MCF 10A (cell line): Measurements from ENCODE around the gene KLHL5. TPM values are rescaled to one million over a fixed set of nuclear protein-coding genes. Genes with fewer than 3 reads are reported as not detected.

ENCODE experiments used
- BruUV-seq: library from RNA; stranded (reverse); fragments of 400-500 nt; replicated peaks from 2 replicates; lab custom pipeline; 2021; lab: Mats Ljungman, UMichigan
- CTCF ChIA-PET: fragments of 300-600 bp; sonication (Branson Sonifier 250); formaldehyde crosslinking; extraction: SDS; loops from one replicate; lab custom pipeline; 2021; ENCODE audit warnings: antibody characterized with exemption, inconsistent platforms; lab: Yijun Ruan, JAX
- POLR2A ChIA-PET: fragments of 300-600, 350-650 bp; sonication (Branson Sonifier 250); formaldehyde crosslinking; extraction: SDS; loops from one replicate; lab custom pipeline; 2020; ENCODE audit warnings: antibody characterized with exemption, inconsistent platforms; lab: Yijun Ruan, JAX
- DNase-seq: peaks from one replicate; pipeline ENCODE4 v3.0.0-alpha.2; 2018; ENCODE audit not compliant: unreplicated experiment
- H3K27ac Mint-ChIP-seq: one replicate; pipeline ENCODE4 v1.8.0; 2022; ENCODE audit warnings: mild to moderate bottlenecking, low read depth, mixed read lengths; ENCODE audit not compliant: unreplicated experiment
- H3K27me3 Mint-ChIP-seq: one replicate; pipeline ENCODE4 v1.8.0; 2022; ENCODE audit warnings: mixed read lengths; ENCODE audit not compliant: insufficient read depth, unreplicated experiment
- H3K36me3 Mint-ChIP-seq: one replicate; pipeline ENCODE4 v1.8.0; 2022; ENCODE audit warnings: mild to moderate bottlenecking, moderate library complexity, mixed read lengths; ENCODE audit not compliant: insufficient read depth, unreplicated experiment
- H3K4me1 Mint-ChIP-seq: one replicate; pipeline ENCODE4 v1.8.0; 2022; ENCODE audit warnings: mixed read lengths; ENCODE audit not compliant: insufficient read depth, unreplicated experiment
- H3K4me3 Mint-ChIP-seq: one replicate; pipeline ENCODE4 v1.8.0; 2022; ENCODE audit warnings: mild to moderate bottlenecking, moderate library complexity, mixed read lengths; ENCODE audit not compliant: unreplicated experiment
- H3K9me3 Mint-ChIP-seq: one replicate; pipeline ENCODE4 v1.8.0; 2022; ENCODE audit warnings: mixed read lengths; ENCODE audit not compliant: unreplicated experiment
- CTCF ChIP-seq: fragments of 200-600 bp; IDR thresholded peaks from one replicate; pipeline ENCODE4 v1.8.0; 2022; ENCODE audit warnings: antibody characterized with exemption, mild to moderate bottlenecking; ENCODE audit not compliant: unreplicated experiment
- intact Hi-C: fragments of 100-400 bp; cut with micrococcal nuclease; formaldehyde crosslinking; loops from 2 replicates; pipeline ENCODE4 v1.14.1; 2022
- total RNA-seq: library from RNA; stranded (reverse); gene quantifications from 2 replicates; pipeline ENCODE4 v1.2.3, GENCODE V29; 2022

The KLHL5 gene
- total RNA-seq, 1 experiment from 2014 or later: 59.2 TPM

- H3K27me3 Mint-ChIP-seq: no peaks in the 10 kb centered on the region
- H3K4me1 Mint-ChIP-seq: peaks cover 7% of the 10 kb centered on the region
- no peak for DNase-seq
- no peaks in the 10 kb centered on the region for H3K36me3 Mint-ChIP-seq
- ChIA-PET POLR2A (interaction anchor here (3.1 kb wide), 1 partner anchor 10 kb away, joined by 12 read pairs; no protein-coding TSS in a partner anchor), CTCF (no interaction called here)
- H3K27ac Mint-ChIP-seq: no peak overlapping the region
- no TSS peak for BruUV-seq
- H3K9me3 Mint-ChIP-seq: no peaks in the 10 kb centered on the region
- no peak overlapping the region for H3K4me3 Mint-ChIP-seq
- intact Hi-C loops: no loop called here
- no peak for TF ChIP-seq CTCF
These were observed 6.0 kb upstream of the KLHL5 start for GRCh38 chr4:39056023-39056422.

- no peak for TF ChIP-seq CTCF
- ChIA-PET POLR2A (interaction anchor here (0.7 kb wide), 1 partner anchor 50 kb away, joined by 3 read pairs; no protein-coding TSS in a partner anchor), CTCF (interaction anchor here (0.7 to 1.3 kb wide), 2 partner anchors 73 to 325 kb away, joined by 3 to 6 read pairs; no protein-coding TSS in a partner anchor)
- H3K4me3 Mint-ChIP-seq: no peak overlapping the region
- H3K36me3 Mint-ChIP-seq: no peaks in the 10 kb centered on the region
- H3K27me3 Mint-ChIP-seq: no peaks in the 10 kb centered on the region
- no peak overlapping the region for H3K27ac Mint-ChIP-seq
- DNase-seq: no peak
- H3K9me3 Mint-ChIP-seq: no peaks in the 10 kb centered on the region
- no TSS peak for BruUV-seq
- intact Hi-C loops: no loop called here
- peaks cover 23% of the 10 kb centered on the region for H3K4me1 Mint-ChIP-seq
These were observed 575 bp upstream of the KLHL5 start for GRCh38 chr4:39061457-39061856.

GRCh38 chr4:39062770-39063097 is 702 bp downstream of the KLHL5 start:
- H3K27me3 Mint-ChIP-seq: no peaks in the 10 kb centered on the region
- H3K4me1 Mint-ChIP-seq: peaks cover 23% of the 10 kb centered on the region
- ChIA-PET POLR2A (interaction anchor here (1.3 kb wide), 1 partner anchor 17 kb away, joined by 5 read pairs; no protein-coding TSS in a partner anchor), CTCF (interaction anchor here (0.6 kb wide), 1 partner anchor 71 kb away, joined by 3 read pairs; no protein-coding TSS in a partner anchor)
- no peak for TF ChIP-seq CTCF
- BruUV-seq: no TSS peak
- no peaks in the 10 kb centered on the region for H3K9me3 Mint-ChIP-seq
- intact Hi-C loops: no loop called here
- no peaks in the 10 kb centered on the region for H3K36me3 Mint-ChIP-seq
- no peak for DNase-seq
- H3K4me3 Mint-ChIP-seq: no peak overlapping the region
- no peak overlapping the region for H3K27ac Mint-ChIP-seq

- Mint-ChIP-seq H3K4me3 (no peak overlapping the region), H3K27me3 (no peaks in the 10 kb centered on the region), H3K9me3 (no peaks in the 10 kb centered on the region), H3K4me1 (peaks cover 27% of the 10 kb centered on the region), H3K27ac (no peak overlapping the region), H3K36me3 (no peaks in the 10 kb centered on the region)
- no peak for DNase-seq
- CTCF ChIA-PET: interaction anchor here (0.6 to 0.7 kb wide), 2 partner anchors 35 to 495 kb away, joined by 3 read pairs; no protein-coding TSS in a partner anchor
- intact Hi-C loops: no loop called here
- no peak for TF ChIP-seq CTCF
- no TSS peak for BruUV-seq
- POLR2A ChIA-PET: interaction anchor here (1.3 kb wide), 1 partner anchor 18 kb away, joined by 5 read pairs; no protein-coding TSS in a partner anchor
These were observed 1.4 kb downstream of the KLHL5 start for GRCh38 chr4:39063430-39063829.
